Spleen (tissue), 11 donors: Measurements from ENCODE around the gene TRIO. TPM values are rescaled to one million over a fixed set of nuclear protein-coding genes. Genes with fewer than 3 reads are reported as not detected.

Source experiments
- DNase-seq: peaks from one replicate; pipeline ENCODE4 v3.0.0-alpha.2; 2020
- H3K27ac ChIP-seq, 8 donors: fragments of 200-600 bp; sonication (generic) in 7 of 8; 1 replicate in 4 of 8; 2 replicates in 4 of 8; pipeline versions ENCODE4 v1.5.0 to v1.8.0; 2016 to 2021; ENCODE audit warnings: inconsistent platforms in 4 of 8, mild to moderate bottlenecking in 4 of 8, moderate library complexity in 1 of 8
- H3K27me3 ChIP-seq, 7 donors: fragments of 200-600 bp; sonication (generic) in 6 of 7; replicated peaks in 1 of 7; 1 replicate in 4 of 7; 2 replicates in 3 of 7; pipeline versions ENCODE4 v1.5.0 to v1.8.0; 2016 to 2021; ENCODE audit warnings: inconsistent platforms in 3 of 7, mild to moderate bottlenecking in 1 of 7
- H3K36me3 ChIP-seq, 6 donors: fragments of 200-600 bp; sonication (generic) in 5 of 6; 1 replicate in 4 of 6; 2 replicates in 2 of 6; pipeline versions ENCODE4 v1.5.0 to v1.8.0; 2016 to 2021; ENCODE audit warnings: inconsistent platforms in 2 of 6
- H3K4me1 ChIP-seq, 6 donors: fragments of 200-600 bp; sonication (generic) in 5 of 6; 1 replicate in 3 of 6; 2 replicates in 3 of 6; pipeline versions ENCODE4 v1.5.0 to v1.8.0; 2016 to 2021; ENCODE audit warnings: inconsistent platforms in 3 of 6
- H3K4me3 ChIP-seq, 8 donors: fragments of 200-600 bp; sonication (generic) in 7 of 8; 1 replicate in 4 of 8; 2 replicates in 4 of 8; pipeline versions ENCODE4 v1.5.0 to v1.8.0; 2016 to 2021; ENCODE audit warnings: inconsistent platforms in 4 of 8, mild to moderate bottlenecking in 4 of 8, moderate library complexity in 2 of 8
- H3K9me3 ChIP-seq, 8 donors: fragments of 200-600 bp; sonication (generic) in 7 of 8; 1 replicate in 4 of 8; 2 replicates in 4 of 8; pipeline versions ENCODE4 v1.5.0 to v1.8.0; 2016 to 2021; ENCODE audit warnings: inconsistent platforms in 4 of 8
- CTCF ChIP-seq, 11 experiments: fragments of 200-600 bp in 7 of 11; fragments of 450-650 bp in 4 of 11; sonication (generic) in 4 of 11; IDR thresholded peaks in 8 of 11; conservative IDR thresholded peaks in 3 of 11; 1 replicate in 7 of 11; 2 replicates in 4 of 11; pipeline versions ENCODE4 v1.4.0 to v1.8.0; 2016 to 2021; ENCODE audit warnings: antibody characterized with exemption in 11 of 11, inconsistent platforms in 4 of 11, mild to moderate bottlenecking in 1 of 11
- POLR2A ChIP-seq, 3 donors: fragments of 450-650 bp; IDR thresholded peaks; one replicate each; pipeline ENCODE4 v1.5.1; 2017; ENCODE audit warnings: antibody characterized with exemption in 3 of 3, mild to moderate bottlenecking in 1 of 3
- POLR2AphosphoS5 ChIP-seq, 3 donors: sonication (generic); formaldehyde crosslinking; IDR thresholded peaks; one replicate each; pipeline ENCODE4 v1.5.1; 2017; ENCODE audit warnings: antibody characterized with exemption in 3 of 3
- WGBS, 5 donors: extraction: QIAGEN DNeasy Blood & Tissue Kit in 3 of 5; methylation state at CpG; one replicate each; pipeline versions ENCODE4 v1.1.5 to v1.1.7; 2013 to 2018; 5-methylcytosine and 5-hydroxymethylcytosine counted together
- intact Hi-C: fragments of 100-400 bp; cut with DNase I; formaldehyde crosslinking; loops from one replicate; pipeline ENCODE4 v1.15.0; 2023; ENCODE audit warnings: low total_unique reads
- polyA plus RNA-seq, 3 donors: library from polyadenylated mRNA; stranded (reverse); fragments of 200-250 nt; gene quantifications; one replicate each; pipeline ENCODE4 v1.2.1, GENCODE V29; 2013
- total RNA-seq, 7 donors: library from RNA; depleted of rRNA in 3 of 7; stranded (reverse); fragments of >200 nt in 3 of 7; fragmentation: NEBNext Ultra II Directional in 4 of 7; extraction: Animal tissue kit (Norgen Biotek cat#: 25700) in 4 of 7; gene quantifications; one replicate each; pipeline versions ENCODE4 v1.1.0 to v1.2.1, GENCODE V29; 2016 to 2021
- donor health status: healthy with polysubstance abuse.
- donor health status: DM: no; HTN: no; CAD: no; lungs with moderate emphysema.
- donor health status: DM: no; HTN: no; CAD: no.
- donor health status: Bipolar disorder and iron deficiency.
- donor health status: healthy.
- donor health status: DM: no; HTN: no; CAD: no.
- donor health status: DM: yes; HTN: yes; CAD: no.

Gene TRIO
- total and polyA plus RNA-seq, 10 donors = 21.5 to 280 (median 190) TPM

GRCh38 chr5:14228219-14228618, 85.1 kb downstream of the TRIO start:
- no peaks in the 10 kb centered on the region for H3K27me3 ChIP-seq
- WGBS, 5 donors = 89 to 93% (median 92%) methylated on average over 6 of the region's 6 CpGs
- H3K4me3 ChIP-seq = no peak overlapping the region
- peaks cover 0 to 74% (median 35%) of the 10 kb centered on the region in 6 donors for H3K4me1 ChIP-seq
- no peak for DNase-seq
- intact Hi-C loops = loop anchor here (10.0 kb wide), 1 partner anchor 83 kb away; the partner anchor contains the start of gene TRIO
- no peaks in the 10 kb centered on the region for H3K36me3 ChIP-seq
- peak overlapping the region in 2 of 8 donors; percentile 76 to 82 for H3K27ac ChIP-seq
- TF ChIP-seq POLR2A (IDR thresholded peaks at IDR 0.05) = no peak
- TF ChIP-seq POLR2AphosphoS5 (IDR thresholded peaks at IDR 0.05) = no peak
- no peak for TF ChIP-seq CTCF (IDR thresholded peaks at IDR 0.05 in 8 of 11, conservative IDR thresholded peaks at IDR 0.05 in 3 of 11)
- H3K9me3 ChIP-seq = no peaks in the 10 kb centered on the region

DNA sequence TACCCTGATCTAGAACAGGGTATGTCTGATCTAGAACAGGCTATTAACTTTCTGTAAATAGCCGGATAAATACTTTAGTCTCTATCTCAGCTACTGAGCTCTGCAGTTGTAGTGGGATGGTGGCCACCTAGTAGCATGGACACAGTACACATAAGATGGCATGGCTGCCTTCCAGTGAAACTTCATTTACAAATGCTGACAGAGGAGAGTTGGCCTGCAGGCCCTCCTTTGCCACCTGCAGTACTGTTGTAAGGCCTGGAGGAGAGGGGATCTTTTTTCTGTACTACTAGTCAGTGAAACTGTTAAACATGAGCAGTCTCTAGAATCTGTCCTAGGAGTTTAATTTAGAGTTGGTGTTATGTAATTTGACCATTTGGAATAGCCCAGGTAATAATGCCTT, 86.0 kb downstream of the TRIO start:
- no peaks in the 10 kb centered on the region for H3K9me3 ChIP-seq
- no peak for TF ChIP-seq POLR2AphosphoS5 (IDR thresholded peaks at IDR 0.05)
- TF ChIP-seq CTCF (IDR thresholded peaks at IDR 0.05 in 8 of 11, conservative IDR thresholded peaks at IDR 0.05 in 3 of 11) = no peak
- no peak for TF ChIP-seq POLR2A (IDR thresholded peaks at IDR 0.05)
- H3K4me3 ChIP-seq = no peak overlapping the region
- 88 to 95% (median 94%) methylated on average over 1 of the region's 1 CpG for WGBS, 5 donors
- no peak for DNase-seq
- intact Hi-C loops = loop anchor here (10.0 kb wide), 1 partner anchor 84 kb away; the partner anchor contains the start of gene TRIO
- H3K4me1 ChIP-seq = peaks cover 0 to 65% (median 28%) of the 10 kb centered on the region in 6 donors
- no peaks in the 10 kb centered on the region for H3K27me3 ChIP-seq
- no peaks in the 10 kb centered on the region for H3K36me3 ChIP-seq
- H3K27ac ChIP-seq = peak overlapping the region in 1 of 8 donors; percentile 21

DNA sequence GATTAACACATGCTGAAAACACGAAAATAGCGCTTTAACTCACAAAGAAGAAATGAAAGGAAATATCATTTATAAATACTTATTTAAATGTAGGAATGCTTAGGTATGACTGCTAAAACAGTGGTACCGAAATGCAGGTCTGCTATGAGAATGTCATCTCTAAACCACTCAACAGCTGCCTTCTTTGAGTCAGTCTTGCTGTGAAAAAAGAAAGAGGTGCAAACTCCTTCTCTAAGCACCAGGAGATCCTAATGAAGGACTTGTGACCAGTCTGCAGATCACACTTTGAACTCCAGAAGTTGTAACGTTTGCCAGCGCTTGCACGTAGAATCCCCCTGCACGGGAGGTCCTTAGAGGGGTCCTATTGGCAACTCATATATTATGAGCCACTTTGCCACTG, 86.6 kb downstream of the TRIO start:
- peaks cover 0 to 60% (median 26%) of the 10 kb centered on the region in 6 donors for H3K4me1 ChIP-seq
- WGBS, 5 donors = 72 to 82% (median 77%) methylated on average over 7 of the region's 7 CpGs
- no peaks in the 10 kb centered on the region for H3K9me3 ChIP-seq
- no peaks in the 10 kb centered on the region for H3K27me3 ChIP-seq
- intact Hi-C loops = loop anchor here (10.0 kb wide), 1 partner anchor 85 kb away; the partner anchor contains the start of gene TRIO
- no peak overlapping the region for H3K27ac ChIP-seq
- no peak for DNase-seq
- TF ChIP-seq CTCF (IDR thresholded peaks at IDR 0.05 in 8 of 11, conservative IDR thresholded peaks at IDR 0.05 in 3 of 11) = no peak
- TF ChIP-seq POLR2AphosphoS5 (IDR thresholded peaks at IDR 0.05) = no peak
- TF ChIP-seq POLR2A (IDR thresholded peaks at IDR 0.05) = no peak
- no peak overlapping the region for H3K4me3 ChIP-seq
- H3K36me3 ChIP-seq = no peaks in the 10 kb centered on the region

GRCh38 chr5:14231156-14231555, 88.0 kb downstream of the TRIO start:
- no peaks in the 10 kb centered on the region for H3K9me3 ChIP-seq
- H3K4me3 ChIP-seq = no peak overlapping the region
- intact Hi-C loops = no loop called here
- no peaks in the 10 kb centered on the region for H3K36me3 ChIP-seq
- no peak for DNase-seq
- WGBS, 5 donors = 93 to 98% (median 94%) methylated on average over 2 of the region's 2 CpGs
- no peak for TF ChIP-seq POLR2AphosphoS5 (IDR thresholded peaks at IDR 0.05)
- TF ChIP-seq POLR2A (IDR thresholded peaks at IDR 0.05) = no peak
- no peak for TF ChIP-seq CTCF (IDR thresholded peaks at IDR 0.05 in 8 of 11, conservative IDR thresholded peaks at IDR 0.05 in 3 of 11)
- H3K4me1 ChIP-seq = peaks cover 0 to 46% (median 15%) of the 10 kb centered on the region in 6 donors
- H3K27ac ChIP-seq = no peak overlapping the region
- H3K27me3 ChIP-seq = no peaks in the 10 kb centered on the region
